ENCODE results near the gene FKBP8. TPM values are rescaled to one million over a fixed set of nuclear protein-coding genes. Genes with fewer than 3 reads are reported as not detected.

FKBP8 gene
- total RNA-seq, 1 experiment from 2014 or later: 243 TPM

- no peaks in the 10 kb centered on the region for H3K27me3 ChIP-seq (ENCODE audit: low read length)
- peaks cover 16% of the 10 kb centered on the region; the same call in 1 of the 2 replicates for H3K4me1 ChIP-seq (ENCODE audit: insufficient read depth, low read length)
- no peaks in the 10 kb centered on the region for H3K9me2 ChIP-seq (replicated peaks; ENCODE audit: low read length)
- H2AFZ ChIP-seq (ENCODE audit: low read length): no peak overlapping the region
- BruUV-seq (replicated peaks): no TSS peak
- DNase-seq: no peak
- H3K4me2 ChIP-seq (ENCODE audit: low read length): no peak overlapping the region
- TF ChIP-seq EZH2 (IDR thresholded peaks at IDR 0.05; ENCODE audit: low read length, unreplicated experiment) (no peak), EZH2phosphoT487 (IDR thresholded peaks at IDR 0.05; ENCODE audit: borderline replicate concordance, low read length) (no peak), CTCF (conservative IDR thresholded peaks at IDR 0.05; ENCODE audit: low read depth, low read length) (no peak)
- H3K27ac ChIP-seq (ENCODE audit: low read length): no peak overlapping the region
- peaks cover 93% of the 10 kb centered on the region for H4K20me1 ChIP-seq (ENCODE audit: low read length)
- no peak overlapping the region for H3K4me3 ChIP-seq (ENCODE audit: low read length)
- peak; percentile 19; the same call in 1 of the 2 replicates for ATAC-seq
- H3K9ac ChIP-seq (ENCODE audit: low read length): no peak overlapping the region
- POLR2A ChIA-PET (ENCODE audit: unreplicated experiment): no interaction called here
- intact Hi-C loops (cut with micrococcal nuclease): no loop called here
- H3K9me3 ChIP-seq (ENCODE audit: low read length): no peaks in the 10 kb centered on the region
- CTCF ChIA-PET: no interaction called here
- no peaks in the 10 kb centered on the region for H3F3A ChIP-seq (ENCODE audit: low read length, unreplicated experiment)
- H3K36me3 ChIP-seq (ENCODE audit: low read depth, low read length): no peaks in the 10 kb centered on the region
- H3K79me2 ChIP-seq (ENCODE audit: low read length): peaks cover 100% of the 10 kb centered on the region
Measured at GRCh38 chr19:18502638-18503294, 40.6 kb downstream of the FKBP8 start.

GRCh38 chr19:18502246-18502637 is 41.1 kb downstream of the FKBP8 start:
- peaks cover 16% of the 10 kb centered on the region; the same call in 1 of the 2 replicates for H3K4me1 ChIP-seq (ENCODE audit: insufficient read depth, low read length)
- ChIA-PET CTCF (no interaction called here), POLR2A (ENCODE audit: unreplicated experiment) (no interaction called here)
- no peak for TF ChIP-seq EZH2phosphoT487 (IDR thresholded peaks at IDR 0.05; ENCODE audit: borderline replicate concordance, low read length)
- no peak for TF ChIP-seq CTCF (conservative IDR thresholded peaks at IDR 0.05; ENCODE audit: low read depth, low read length)
- TF ChIP-seq EZH2 (IDR thresholded peaks at IDR 0.05; ENCODE audit: low read length, unreplicated experiment): no peak
- H3K79me2 ChIP-seq (ENCODE audit: low read length): peaks cover 100% of the 10 kb centered on the region
- H3F3A ChIP-seq (ENCODE audit: low read length, unreplicated experiment): no peaks in the 10 kb centered on the region
- no peak for ATAC-seq
- no peak overlapping the region for H3K27ac ChIP-seq (ENCODE audit: low read length)
- intact Hi-C loops (cut with micrococcal nuclease): no loop called here
- H3K9me3 ChIP-seq (ENCODE audit: low read length): no peaks in the 10 kb centered on the region
- H3K9me2 ChIP-seq (replicated peaks; ENCODE audit: low read length): no peaks in the 10 kb centered on the region
- H3K27me3 ChIP-seq (ENCODE audit: low read length): no peaks in the 10 kb centered on the region
- no peak for DNase-seq
- peaks cover 89% of the 10 kb centered on the region for H4K20me1 ChIP-seq (ENCODE audit: low read length)
- BruUV-seq (replicated peaks): no TSS peak
- H3K36me3 ChIP-seq (ENCODE audit: low read depth, low read length): no peaks in the 10 kb centered on the region
- H2AFZ ChIP-seq (ENCODE audit: low read length): no peak overlapping the region
- no peak overlapping the region for H3K4me3 ChIP-seq (ENCODE audit: low read length)
- H3K4me2 ChIP-seq (ENCODE audit: low read length): no peak overlapping the region
- H3K9ac ChIP-seq (ENCODE audit: low read length): no peak overlapping the region

- intact Hi-C loops (cut with micrococcal nuclease): no loop called here
- TF ChIP-seq EZH2 (IDR thresholded peaks at IDR 0.05; ENCODE audit: low read length, unreplicated experiment): no peak
- no peak for TF ChIP-seq EZH2phosphoT487 (IDR thresholded peaks at IDR 0.05; ENCODE audit: borderline replicate concordance, low read length)
- TF ChIP-seq CTCF (conservative IDR thresholded peaks at IDR 0.05; ENCODE audit: low read depth, low read length): no peak
- Histone ChIP-seq H2AFZ (ENCODE audit: low read length) (no peak overlapping the region), H3K9me2 (replicated peaks; ENCODE audit: low read length) (no peaks in the 10 kb centered on the region), H3K9ac (ENCODE audit: low read length) (no peak overlapping the region), H3K4me3 (ENCODE audit: low read length) (no peak overlapping the region), H4K20me1 (ENCODE audit: low read length) (peaks cover 89% of the 10 kb centered on the region), H3F3A (ENCODE audit: low read length, unreplicated experiment) (no peaks in the 10 kb centered on the region), H3K79me2 (ENCODE audit: low read length) (peaks cover 100% of the 10 kb centered on the region), H3K4me1 (ENCODE audit: insufficient read depth, low read length) (peaks cover 20% of the 10 kb centered on the region), H3K27me3 (ENCODE audit: low read length) (no peaks in the 10 kb centered on the region), H3K9me3 (ENCODE audit: low read length) (no peaks in the 10 kb centered on the region), H3K4me2 (ENCODE audit: low read length) (no peak overlapping the region), H3K36me3 (ENCODE audit: low read depth, low read length) (no peaks in the 10 kb centered on the region), H3K27ac (ENCODE audit: low read length) (no peak overlapping the region)
- CTCF ChIA-PET: no interaction called here
- DNase-seq: no peak
- POLR2A ChIA-PET (ENCODE audit: unreplicated experiment): no interaction called here
- no peak for ATAC-seq
- no TSS peak for BruUV-seq (replicated peaks)
Measured at GRCh38 chr19:18501832-18502231, 41.5 kb downstream of the FKBP8 start.

Data from PC-3 (cell line).